HepG2 (cell line): ENCODE data around the gene SYNGR4. TPM values are rescaled to one million over a fixed set of nuclear protein-coding genes. Genes with fewer than 3 reads are reported as not detected.

Source experiments
- AGO1 ChIP-seq: fragments of 200-400 bp; formaldehyde crosslinking; IDR thresholded peaks from 2 replicates; pipeline ENCODE4 v1.6.1; 2017; ENCODE audit warnings: mild to moderate bottlenecking, low read depth, low read length, moderate library complexity; ENCODE audit not compliant: poor library complexity, severe bottlenecking
- AKAP8 ChIP-seq: sonication (generic); formaldehyde crosslinking; IDR thresholded peaks from 2 replicates; pipeline ENCODE4 v1.5.1; 2020; ENCODE audit warnings: mild to moderate bottlenecking, missing genetic modification reagents
- ASH2L ChIP-seq: fragments of 300-600, 200-600 bp; sonication (generic); IDR thresholded peaks from 2 replicates; pipeline ENCODE4 v1.7.0; 2017; ENCODE audit warnings: low read depth, mild to moderate bottlenecking, moderate library complexity, mixed read lengths, low read length; ENCODE audit not compliant: insufficient read length
- ATF4 ChIP-seq, 2 experiments: fragments of 450-650 bp in 1 of 2; sonication (generic) in 1 of 2; formaldehyde crosslinking; IDR thresholded peaks; 2 replicates each; pipeline versions ENCODE4 v1.5.0 to v1.8.0; 2020 to 2022; ENCODE audit warnings: mild to moderate bottlenecking in 1 of 2, missing genetic modification reagents in 1 of 2
- CC2D1A ChIP-seq: sonication (generic); formaldehyde crosslinking; IDR thresholded peaks from 2 replicates; pipeline ENCODE4 v1.8.1; 2023; ENCODE audit warnings: mild to moderate bottlenecking, missing genetic modification reagents
- ETV6 ChIP-seq: sonication (generic); formaldehyde crosslinking; conservative IDR thresholded peaks from 2 replicates; pipeline ENCODE4 v1.4.0; 2020; ENCODE audit warnings: missing genetic modification reagents
- FOXO1 ChIP-seq: sonication (generic); formaldehyde crosslinking; IDR thresholded peaks from 2 replicates; pipeline ENCODE4 v1.4.0; 2020; ENCODE audit warnings: missing genetic modification reagents
- HDAC2 ChIP-seq: sonication (generic); formaldehyde crosslinking; IDR thresholded peaks from 2 replicates; pipeline ENCODE4 v1.4.0; 2020; ENCODE audit warnings: missing genetic modification reagents
- JUND ChIP-seq: sonication (generic); formaldehyde crosslinking; IDR thresholded peaks from 2 replicates; pipeline ENCODE4 v1.8.0; 2022; ENCODE audit warnings: mild to moderate bottlenecking, missing genetic modification reagents
- NFYB ChIP-seq: sonication (generic); formaldehyde crosslinking; IDR thresholded peaks from 2 replicates; pipeline ENCODE4 v1.4.0; 2020; ENCODE audit warnings: missing genetic modification reagents
- PLRG1 ChIP-seq: fragments of 450-650 bp; conservative IDR thresholded peaks from 2 replicates; pipeline ENCODE4 v1.6.1; 2016
- RARA ChIP-seq: IDR thresholded peaks from 2 replicates; pipeline ENCODE4 v1.6.1; 2016; ENCODE audit warnings: missing genetic modification reagents, missing compliant biosample characterization
- REPIN1 ChIP-seq: sonication (generic); formaldehyde crosslinking; IDR thresholded peaks from 2 replicates; pipeline ENCODE4 v1.8.0; 2022; ENCODE audit warnings: missing genetic modification reagents, low read depth, mild to moderate bottlenecking, borderline replicate concordance
- SIN3A ChIP-seq: IDR thresholded peaks from 2 replicates; pipeline ENCODE4 v1.6.1; 2011; ENCODE audit warnings: low read depth, mild to moderate bottlenecking, control low read depth, low read length, borderline replicate concordance
- SRF ChIP-seq: IDR thresholded peaks from 2 replicates; pipeline ENCODE4 v1.6.1; 2011; ENCODE audit warnings: mild to moderate bottlenecking, low read depth, low read length, moderate library complexity
- ZFP1 ChIP-seq: IDR thresholded peaks from 2 replicates; pipeline ENCODE4 v1.6.1; 2016
- ZNF207 ChIP-seq: fragments of 450-650 bp; IDR thresholded peaks from 2 replicates; pipeline ENCODE4 v1.6.1; 2016; ENCODE audit warnings: antibody characterized with exemption, borderline replicate concordance
- ZNF232 ChIP-seq: sonication (generic); formaldehyde crosslinking; IDR thresholded peaks from 2 replicates; pipeline ENCODE4 v1.4.0; 2020; ENCODE audit warnings: missing genetic modification reagents, borderline replicate concordance
- ZNF550 ChIP-seq: sonication (generic); formaldehyde crosslinking; IDR thresholded peaks from 2 replicates; pipeline ENCODE4 v1.4.0; 2020; ENCODE audit warnings: mild to moderate bottlenecking, missing genetic modification reagents, borderline replicate concordance
- ZNF614 ChIP-seq: IDR thresholded peaks from 2 replicates; pipeline ENCODE4 v1.6.1; 2018; ENCODE audit warnings: missing biosample characterization, missing genetic modification reagents, inconsistent platforms, borderline replicate concordance
- ZNF777 ChIP-seq: sonication (generic); formaldehyde crosslinking; IDR thresholded peaks from 2 replicates; pipeline ENCODE4 v1.4.0; 2020; ENCODE audit warnings: missing genetic modification reagents
- ZNF891 ChIP-seq: sonication (generic); formaldehyde crosslinking; IDR thresholded peaks from 2 replicates; pipeline ENCODE4 v1.5.0; 2020; ENCODE audit warnings: mild to moderate bottlenecking, missing genetic modification reagents
- ZSCAN12 ChIP-seq: sonication (generic); formaldehyde crosslinking; IDR thresholded peaks from 2 replicates; pipeline ENCODE4 v1.9.0; 2021; ENCODE audit warnings: mild to moderate bottlenecking, missing genetic modification reagents
- polyA plus RNA-seq, 8 experiments: library from polyadenylated mRNA; depleted of rRNA in 3 of 8; stranded (reverse) in 7 of 8; unstranded in 1 of 8; fragments of >200 nt; fragmentation: Illumina TruSeq in 4 of 8; extraction: Trizol in 4 of 8; gene quantifications; 2 replicates each; pipeline versions ENCODE4 v1.2.1 to v1.2.3, GENCODE V29; 2011 to 2016; ENCODE audit warnings: low read depth in 4 of 8, missing spikeins in 1 of 8, mixed read lengths in 1 of 8; ENCODE audit not compliant: insufficient read depth in 1 of 8
- total RNA-seq, 5 experiments: library from RNA; depleted of rRNA; stranded (reverse); fragments of >200 nt; fragmentation: Illumina TruSeq; extraction: Trizol; gene quantifications; 2 replicates each; pipeline ENCODE4 v1.2.3, GENCODE V29; 2016; ENCODE audit warnings: low read depth in 1 of 5
- TF ChIP-seq, protein P1 (sequence below): sonication (generic); formaldehyde crosslinking; IDR thresholded peaks from 2 replicates; pipeline ENCODE4 v1.5.0; 2020; ENCODE audit warnings: mild to moderate bottlenecking, missing genetic modification reagents, moderate library complexity
- TF ChIP-seq, protein P2 (sequence below): sonication (generic); formaldehyde crosslinking; IDR thresholded peaks from 2 replicates; pipeline ENCODE4 v1.5.0; 2020; ENCODE audit warnings: missing genetic modification reagents, mild to moderate bottlenecking, borderline replicate concordance
- TF ChIP-seq, protein P3 (sequence below): sonication (generic); formaldehyde crosslinking; IDR thresholded peaks from 2 replicates; pipeline ENCODE4 v1.4.0; 2020; ENCODE audit warnings: missing genetic modification reagents

The SYNGR4 gene
- total and polyA plus RNA-seq, 2 of the 13 experiments (the other 11 are each of a cell fraction or from before 2014, with no cell fraction given) = not detected

- TF ChIP-seq REPIN1 (CRISPR knock-in tag) (no peak; the same call in 1 of the 2 replicates), SIN3A (no peak; the same call in 1 of the 2 replicates), NFYB (CRISPR knock-in tag) (peak; percentile 87), ASH2L (no peak), SRF (no peak), ZNF777 (CRISPR knock-in tag) (0 out of 2 replicates have a peak, but pooled peaks have one; percentile 53), HDAC2 (CRISPR knock-in tag) (no peak), ZNF550 (CRISPR knock-in tag) (no peak), JUND (CRISPR knock-in tag) (0 out of 2 replicates have a peak, but pooled peaks have one; percentile 23), ZNF891 (CRISPR knock-in tag) (0 out of 2 replicates have a peak, but pooled peaks have one; percentile 55), ZNF232 (CRISPR knock-in tag) (0 out of 2 replicates have a peak, but pooled peaks have one; percentile 27), PLRG1 (no peak), AGO1 (no peak), ATF4 (CRISPR knock-in tag; IDR thresholded peaks at IDR 0.05) (0 out of 4 replicates have a peak, but pooled peaks of 1 of the 2 experiments have one; percentile 11), CC2D1A (CRISPR knock-in tag) (no peak), ZSCAN12 (CRISPR knock-in tag) (no peak), AKAP8 (no peak), ETV6 (CRISPR knock-in tag) (no peak), ZFP1 (CRISPR knock-in tag) (no peak), FOXO1 (CRISPR knock-in tag) (no peak), ZNF207 (no peak), ZNF614 (CRISPR knock-in tag) (0 out of 2 replicates have a peak, but pooled peaks have one; percentile 9), RARA (CRISPR knock-in tag) (no peak)
- TF ChIP-seq, protein P1, sequence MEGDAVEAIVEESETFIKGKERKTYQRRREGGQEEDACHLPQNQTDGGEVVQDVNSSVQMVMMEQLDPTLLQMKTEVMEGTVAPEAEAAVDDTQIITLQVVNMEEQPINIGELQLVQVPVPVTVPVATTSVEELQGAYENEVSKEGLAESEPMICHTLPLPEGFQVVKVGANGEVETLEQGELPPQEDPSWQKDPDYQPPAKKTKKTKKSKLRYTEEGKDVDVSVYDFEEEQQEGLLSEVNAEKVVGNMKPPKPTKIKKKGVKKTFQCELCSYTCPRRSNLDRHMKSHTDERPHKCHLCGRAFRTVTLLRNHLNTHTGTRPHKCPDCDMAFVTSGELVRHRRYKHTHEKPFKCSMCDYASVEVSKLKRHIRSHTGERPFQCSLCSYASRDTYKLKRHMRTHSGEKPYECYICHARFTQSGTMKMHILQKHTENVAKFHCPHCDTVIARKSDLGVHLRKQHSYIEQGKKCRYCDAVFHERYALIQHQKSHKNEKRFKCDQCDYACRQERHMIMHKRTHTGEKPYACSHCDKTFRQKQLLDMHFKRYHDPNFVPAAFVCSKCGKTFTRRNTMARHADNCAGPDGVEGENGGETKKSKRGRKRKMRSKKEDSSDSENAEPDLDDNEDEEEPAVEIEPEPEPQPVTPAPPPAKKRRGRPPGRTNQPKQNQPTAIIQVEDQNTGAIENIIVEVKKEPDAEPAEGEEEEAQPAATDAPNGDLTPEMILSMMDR (CRISPR knock-in tag) = no peak
- TF ChIP-seq, protein P2, sequence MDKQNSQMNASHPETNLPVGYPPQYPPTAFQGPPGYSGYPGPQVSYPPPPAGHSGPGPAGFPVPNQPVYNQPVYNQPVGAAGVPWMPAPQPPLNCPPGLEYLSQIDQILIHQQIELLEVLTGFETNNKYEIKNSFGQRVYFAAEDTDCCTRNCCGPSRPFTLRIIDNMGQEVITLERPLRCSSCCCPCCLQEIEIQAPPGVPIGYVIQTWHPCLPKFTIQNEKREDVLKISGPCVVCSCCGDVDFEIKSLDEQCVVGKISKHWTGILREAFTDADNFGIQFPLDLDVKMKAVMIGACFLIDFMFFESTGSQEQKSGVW (CRISPR knock-in tag) = no peak
- TF ChIP-seq, protein P3, sequence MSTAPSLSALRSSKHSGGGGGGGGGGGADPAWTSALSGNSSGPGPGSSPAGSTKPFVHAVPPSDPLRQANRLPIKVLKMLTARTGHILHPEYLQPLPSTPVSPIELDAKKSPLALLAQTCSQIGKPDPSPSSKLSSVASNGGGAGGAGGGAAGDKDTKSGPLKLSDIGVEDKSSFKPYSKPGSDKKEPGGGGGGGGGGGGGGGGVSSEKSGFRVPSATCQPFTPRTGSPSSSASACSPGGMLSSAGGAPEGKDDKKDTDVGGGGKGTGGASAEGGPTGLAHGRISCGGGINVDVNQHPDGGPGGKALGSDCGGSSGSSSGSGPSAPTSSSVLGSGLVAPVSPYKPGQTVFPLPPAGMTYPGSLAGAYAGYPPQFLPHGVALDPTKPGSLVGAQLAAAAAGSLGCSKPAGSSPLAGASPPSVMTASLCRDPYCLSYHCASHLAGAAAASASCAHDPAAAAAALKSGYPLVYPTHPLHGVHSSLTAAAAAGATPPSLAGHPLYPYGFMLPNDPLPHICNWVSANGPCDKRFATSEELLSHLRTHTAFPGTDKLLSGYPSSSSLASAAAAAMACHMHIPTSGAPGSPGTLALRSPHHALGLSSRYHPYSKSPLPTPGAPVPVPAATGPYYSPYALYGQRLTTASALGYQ (CRISPR knock-in tag) = no peak
These were observed at the start of gene SYNGR4, which contains the start of gene TMEM143 (continued) for GRCh38 chr19:48363810-48364597.
